ENCODE results near the gene MYOM1.

The MYOM1 gene

GRCh38 chr18:3114026-3114425 is 105.7 kb downstream of the MYOM1 start:
- no peak for DNase-seq

GRCh38 chr18:3111523-3112240 is 108.1 kb downstream of the MYOM1 start:
- DNase-seq = no peak

GRCh38 chr18:3110034-3110752 is 109.6 kb downstream of the MYOM1 start:
- no peak for DNase-seq

GRCh38 chr18:3107740-3108151 is 112.0 kb downstream of the MYOM1 start:
- no peak for DNase-seq

GRCh38 chr18:3104190-3105054 is 115.3 kb downstream of the MYOM1 start:
- no peak for DNase-seq

GRCh38 chr18:3103576-3103975 is 116.2 kb downstream of the MYOM1 start:
- no peak for DNase-seq

GRCh38 chr18:3102983-3103382 is 116.8 kb downstream of the MYOM1 start:
- DNase-seq = no peak

GRCh38 chr18:3100498-3101132 is 119.2 kb downstream of the MYOM1 start:
- DNase-seq = no peak

GRCh38 chr18:3099327-3099726 is 120.4 kb downstream of the MYOM1 start:
- DNase-seq = no peak

- no peak for DNase-seq
These were observed 122.7 kb downstream of the MYOM1 start for GRCh38 chr18:3097082-3097481.

GRCh38 chr18:3095921-3096320 is 123.8 kb downstream of the MYOM1 start:
- DNase-seq = no peak

- DNase-seq = no peak
These were observed 125.5 kb downstream of the MYOM1 start for GRCh38 chr18:3094338-3094684.

- DNase-seq = no peak
These were observed 126.0 kb downstream of the MYOM1 start for GRCh38 chr18:3093624-3094337.

GRCh38 chr18:3092727-3093126 is 127.0 kb downstream of the MYOM1 start:
- no peak for DNase-seq

- DNase-seq = no peak
These were observed 130.2 kb downstream of the MYOM1 start for GRCh38 chr18:3089579-3089978.

GRCh38 chr18:3088449-3088848 is 131.3 kb downstream of the MYOM1 start:
- no peak for DNase-seq

- no peak for DNase-seq
These were observed 132.9 kb downstream of the MYOM1 start for GRCh38 chr18:3086871-3087270.

- no peak for DNase-seq
These were observed 134.2 kb downstream of the MYOM1 start for GRCh38 chr18:3085612-3086011.

- no peak for DNase-seq
These were observed 135.6 kb downstream of the MYOM1 start for GRCh38 chr18:3084206-3084605.

- DNase-seq = no peak
These were observed 136.0 kb downstream of the MYOM1 start for GRCh38 chr18:3083766-3084165.

- no peak for DNase-seq
These were observed 138.2 kb downstream of the MYOM1 start for GRCh38 chr18:3081584-3081991.

GRCh38 chr18:3079653-3080052 is 140.1 kb downstream of the MYOM1 start:
- DNase-seq = no peak

GRCh38 chr18:3075491-3075890 is 144.3 kb downstream of the MYOM1 start:
- no peak for DNase-seq

Measured in KG1 (cell line).